K562 (cell line): Measurements from ENCODE around the gene AP4S1. TPM values are rescaled to one million over a fixed set of nuclear protein-coding genes. Genes with fewer than 3 reads are reported as not detected.

Experiments
- MYBL2 ChIP-seq, 2 experiments: fragments of 450-650 bp in 1 of 2; sonication (generic) in 1 of 2; formaldehyde crosslinking in 1 of 2; IDR thresholded peaks; 2 replicates each; pipeline versions ENCODE4 v1.6.1 to v1.8.1; 2017 to 2022; ENCODE audit warnings: borderline replicate concordance in 1 of 2, inconsistent platforms in 1 of 2, low read depth in 1 of 2, mild to moderate bottlenecking in 1 of 2, missing genetic modification reagents in 1 of 2, moderate library complexity in 1 of 2
- REST ChIP-seq, 2 experiments: fragments of 450-650 bp; formaldehyde crosslinking in 1 of 2; IDR thresholded peaks; 2 replicates each; pipeline versions ENCODE4 v1.4.0 to v1.6.1; 2014 to 2020; ENCODE audit warnings: mild to moderate bottlenecking in 2 of 2, borderline replicate concordance in 1 of 2, low read depth in 1 of 2
- SMARCE1 ChIP-seq: fragments of 450-650 bp; IDR thresholded peaks from 2 replicates; pipeline ENCODE4 v1.7.1; 2016; ENCODE audit warnings: mild to moderate bottlenecking
- polyA plus RNA-seq, 8 experiments: library from polyadenylated mRNA; depleted of rRNA in 4 of 8; stranded (reverse) in 5 of 8; unstranded in 3 of 8; fragments of >200 nt; fragmentation: Nextera tagmentation in 2 of 8; fragmentation: Illumina TruSeq in 1 of 8; extraction: Ambion mirVana in 2 of 8; extraction: Trizol in 1 of 8; gene quantifications; 2 replicates each; pipeline versions ENCODE4 v1.2.1 to v1.2.3, GENCODE V29; 2011 to 2014; ENCODE audit warnings: inconsistent platforms in 1 of 8, missing spikeins in 1 of 8
- total RNA-seq, 7 experiments: library from RNA; depleted of rRNA in 6 of 7; stranded (reverse); fragments of >200 nt in 6 of 7; fragmentation: Illumina TruSeq in 2 of 7; extraction: Trizol in 2 of 7; gene quantifications; 2 replicates each; pipeline versions ENCODE4 v1.2.1 to v1.2.3, GENCODE V29; 2011 to 2021; ENCODE audit warnings: low replicate concordance in 1 of 7
- TF ChIP-seq, protein P1 (sequence below): sonication (generic); formaldehyde crosslinking; IDR thresholded peaks from 2 replicates; pipeline ENCODE4 v1.8.0; 2023; ENCODE audit warnings: mild to moderate bottlenecking, missing genetic modification reagents
- TF ChIP-seq, protein P2 (sequence below): sonication (generic); formaldehyde crosslinking; IDR thresholded peaks from 2 replicates; pipeline ENCODE4 v1.8.0; 2022; ENCODE audit warnings: missing genetic modification reagents, mild to moderate bottlenecking, borderline replicate concordance

Gene AP4S1
- total and polyA plus RNA-seq, 9 of the 15 experiments (the other 6 are each of a cell fraction or from before 2014, with no cell fraction given) = 3.7 to 7.8 (median 5.9) TPM

GRCh38 chr14:31085027-31085426, 59.6 kb downstream of the AP4S1 start (continued):
- no peak for TF ChIP-seq REST (IDR thresholded peaks at IDR 0.05; ENCODE audit: borderline replicate concordance)
- TF ChIP-seq REST (CRISPR knock-in tag; IDR thresholded peaks at IDR 0.05; ENCODE audit: low read depth) = no peak
- TF ChIP-seq, protein P1, sequence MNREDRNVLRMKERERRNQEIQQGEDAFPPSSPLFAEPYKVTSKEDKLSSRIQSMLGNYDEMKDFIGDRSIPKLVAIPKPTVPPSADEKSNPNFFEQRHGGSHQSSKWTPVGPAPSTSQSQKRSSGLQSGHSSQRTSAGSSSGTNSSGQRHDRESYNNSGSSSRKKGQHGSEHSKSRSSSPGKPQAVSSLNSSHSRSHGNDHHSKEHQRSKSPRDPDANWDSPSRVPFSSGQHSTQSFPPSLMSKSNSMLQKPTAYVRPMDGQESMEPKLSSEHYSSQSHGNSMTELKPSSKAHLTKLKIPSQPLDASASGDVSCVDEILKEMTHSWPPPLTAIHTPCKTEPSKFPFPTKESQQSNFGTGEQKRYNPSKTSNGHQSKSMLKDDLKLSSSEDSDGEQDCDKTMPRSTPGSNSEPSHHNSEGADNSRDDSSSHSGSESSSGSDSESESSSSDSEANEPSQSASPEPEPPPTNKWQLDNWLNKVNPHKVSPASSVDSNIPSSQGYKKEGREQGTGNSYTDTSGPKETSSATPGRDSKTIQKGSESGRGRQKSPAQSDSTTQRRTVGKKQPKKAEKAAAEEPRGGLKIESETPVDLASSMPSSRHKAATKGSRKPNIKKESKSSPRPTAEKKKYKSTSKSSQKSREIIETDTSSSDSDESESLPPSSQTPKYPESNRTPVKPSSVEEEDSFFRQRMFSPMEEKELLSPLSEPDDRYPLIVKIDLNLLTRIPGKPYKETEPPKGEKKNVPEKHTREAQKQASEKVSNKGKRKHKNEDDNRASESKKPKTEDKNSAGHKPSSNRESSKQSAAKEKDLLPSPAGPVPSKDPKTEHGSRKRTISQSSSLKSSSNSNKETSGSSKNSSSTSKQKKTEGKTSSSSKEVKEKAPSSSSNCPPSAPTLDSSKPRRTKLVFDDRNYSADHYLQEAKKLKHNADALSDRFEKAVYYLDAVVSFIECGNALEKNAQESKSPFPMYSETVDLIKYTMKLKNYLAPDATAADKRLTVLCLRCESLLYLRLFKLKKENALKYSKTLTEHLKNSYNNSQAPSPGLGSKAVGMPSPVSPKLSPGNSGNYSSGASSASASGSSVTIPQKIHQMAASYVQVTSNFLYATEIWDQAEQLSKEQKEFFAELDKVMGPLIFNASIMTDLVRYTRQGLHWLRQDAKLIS = no peak
- TF ChIP-seq, protein P2, sequence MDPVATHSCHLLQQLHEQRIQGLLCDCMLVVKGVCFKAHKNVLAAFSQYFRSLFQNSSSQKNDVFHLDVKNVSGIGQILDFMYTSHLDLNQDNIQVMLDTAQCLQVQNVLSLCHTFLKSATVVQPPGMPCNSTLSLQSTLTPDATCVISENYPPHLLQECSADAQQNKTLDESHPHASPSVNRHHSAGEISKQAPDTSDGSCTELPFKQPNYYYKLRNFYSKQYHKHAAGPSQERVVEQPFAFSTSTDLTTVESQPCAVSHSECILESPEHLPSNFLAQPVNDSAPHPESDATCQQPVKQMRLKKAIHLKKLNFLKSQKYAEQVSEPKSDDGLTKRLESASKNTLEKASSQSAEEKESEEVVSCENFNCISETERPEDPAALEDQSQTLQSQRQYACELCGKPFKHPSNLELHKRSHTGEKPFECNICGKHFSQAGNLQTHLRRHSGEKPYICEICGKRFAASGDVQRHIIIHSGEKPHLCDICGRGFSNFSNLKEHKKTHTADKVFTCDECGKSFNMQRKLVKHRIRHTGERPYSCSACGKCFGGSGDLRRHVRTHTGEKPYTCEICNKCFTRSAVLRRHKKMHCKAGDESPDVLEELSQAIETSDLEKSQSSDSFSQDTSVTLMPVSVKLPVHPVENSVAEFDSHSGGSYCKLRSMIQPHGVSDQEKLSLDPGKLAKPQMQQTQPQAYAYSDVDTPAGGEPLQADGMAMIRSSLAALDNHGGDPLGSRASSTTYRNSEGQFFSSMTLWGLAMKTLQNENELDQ = no peak
- TF ChIP-seq SMARCE1 = no peak
- TF ChIP-seq MYBL2 (IDR thresholded peaks at IDR 0.05; ENCODE audit: low read depth) = no peak
- TF ChIP-seq MYBL2 (CRISPR knock-in tag; IDR thresholded peaks at IDR 0.05; ENCODE audit: borderline replicate concordance) = no peak
